Breast epithelium (tissue), 3 donors: ENCODE measurements around the gene NOM1.

Experiments
- POLR2A ChIP-seq: fragments of 450-650 bp; IDR thresholded peaks from one replicate; pipeline ENCODE4 v1.6.1; 2016; ENCODE audit warnings: antibody characterized with exemption, mild to moderate bottlenecking, moderate library complexity
- POLR2AphosphoS5 ChIP-seq, 3 donors: sonication (generic); formaldehyde crosslinking; IDR thresholded peaks; one replicate each; pipeline ENCODE4 v1.6.1; 2017; ENCODE audit warnings: antibody characterized with exemption in 3 of 3
- TF ChIP-seq, protein P1 (sequence below), 3 donors: fragments of 450-650 bp; IDR thresholded peaks; one replicate each; pipeline ENCODE4 v1.5.1; 2016 to 2017; ENCODE audit warnings: antibody characterized with exemption in 3 of 3, mild to moderate bottlenecking in 3 of 3, moderate library complexity in 3 of 3

DNA sequence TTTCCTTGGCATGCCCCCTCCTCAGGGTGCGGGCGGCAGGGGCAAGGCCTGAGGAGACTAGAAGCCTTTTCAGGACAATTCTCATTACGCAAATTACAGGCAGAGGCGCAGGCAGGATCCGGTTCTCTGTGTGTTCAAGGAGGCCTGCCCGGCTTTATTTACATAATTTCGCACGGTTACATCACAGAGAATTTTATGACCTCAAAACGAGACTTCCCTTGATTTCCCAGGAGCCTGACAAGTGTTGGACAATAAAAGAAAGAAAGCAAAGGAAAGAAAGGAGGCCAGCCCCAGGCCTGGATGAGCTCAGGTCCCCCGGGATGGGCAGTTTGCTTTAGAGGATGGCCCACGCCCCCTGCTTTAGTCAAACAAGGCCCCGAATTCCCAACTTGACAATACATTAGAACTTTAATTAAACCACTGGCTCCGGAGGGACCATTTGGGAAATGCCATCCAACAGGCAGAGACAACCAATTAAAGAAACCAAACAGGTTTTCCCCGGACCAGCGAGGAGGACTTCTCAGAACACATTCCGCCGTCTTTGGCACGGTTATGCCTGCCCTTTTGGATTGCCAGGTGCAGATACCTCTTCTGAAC lies 58.1 kb downstream of the NOM1 start:
- TF ChIP-seq POLR2A (no peak), POLR2AphosphoS5 (IDR thresholded peaks at IDR 0.05) (no peak)
- TF ChIP-seq, protein P1, sequence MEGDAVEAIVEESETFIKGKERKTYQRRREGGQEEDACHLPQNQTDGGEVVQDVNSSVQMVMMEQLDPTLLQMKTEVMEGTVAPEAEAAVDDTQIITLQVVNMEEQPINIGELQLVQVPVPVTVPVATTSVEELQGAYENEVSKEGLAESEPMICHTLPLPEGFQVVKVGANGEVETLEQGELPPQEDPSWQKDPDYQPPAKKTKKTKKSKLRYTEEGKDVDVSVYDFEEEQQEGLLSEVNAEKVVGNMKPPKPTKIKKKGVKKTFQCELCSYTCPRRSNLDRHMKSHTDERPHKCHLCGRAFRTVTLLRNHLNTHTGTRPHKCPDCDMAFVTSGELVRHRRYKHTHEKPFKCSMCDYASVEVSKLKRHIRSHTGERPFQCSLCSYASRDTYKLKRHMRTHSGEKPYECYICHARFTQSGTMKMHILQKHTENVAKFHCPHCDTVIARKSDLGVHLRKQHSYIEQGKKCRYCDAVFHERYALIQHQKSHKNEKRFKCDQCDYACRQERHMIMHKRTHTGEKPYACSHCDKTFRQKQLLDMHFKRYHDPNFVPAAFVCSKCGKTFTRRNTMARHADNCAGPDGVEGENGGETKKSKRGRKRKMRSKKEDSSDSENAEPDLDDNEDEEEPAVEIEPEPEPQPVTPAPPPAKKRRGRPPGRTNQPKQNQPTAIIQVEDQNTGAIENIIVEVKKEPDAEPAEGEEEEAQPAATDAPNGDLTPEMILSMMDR (IDR thresholded peaks at IDR 0.05), result no peak
